HG02973 (cell line): ENCODE results near the gene AKNA.
"Not testable (repeated sequence)": the region's sequence is repeated elsewhere in the genome, so short reads cannot be mapped to it uniquely, and the experiment has no call there.

Experiments used
- ATAC-seq: cut with Tn5 transposase; IDR thresholded peaks from one replicate; pipeline ENCODE4 v1.9.1; 2021; ENCODE audit warnings: moderate library complexity; ENCODE audit not compliant: unreplicated experiment

Gene AKNA

DNA sequence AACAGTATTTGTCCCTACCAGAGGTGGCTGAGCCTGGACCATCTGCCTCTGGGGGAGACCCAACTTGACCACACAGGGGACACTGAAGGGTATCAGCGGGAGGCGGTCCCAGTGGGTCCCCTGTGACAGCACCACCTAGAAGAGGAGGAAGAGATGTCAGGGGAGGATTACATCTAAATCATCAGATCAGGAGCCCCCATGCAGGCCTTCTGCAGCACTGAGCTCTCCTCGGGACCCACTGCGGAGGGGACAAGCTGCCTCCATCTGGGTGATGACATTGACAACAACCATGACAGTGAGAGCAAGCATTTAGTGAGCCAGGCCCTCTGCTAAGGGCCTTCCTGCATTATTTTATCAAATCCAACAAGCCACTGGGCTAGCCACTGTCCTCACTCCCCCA lies 45.8 kb downstream of the AKNA start:
- no peak for ATAC-seq

DNA sequence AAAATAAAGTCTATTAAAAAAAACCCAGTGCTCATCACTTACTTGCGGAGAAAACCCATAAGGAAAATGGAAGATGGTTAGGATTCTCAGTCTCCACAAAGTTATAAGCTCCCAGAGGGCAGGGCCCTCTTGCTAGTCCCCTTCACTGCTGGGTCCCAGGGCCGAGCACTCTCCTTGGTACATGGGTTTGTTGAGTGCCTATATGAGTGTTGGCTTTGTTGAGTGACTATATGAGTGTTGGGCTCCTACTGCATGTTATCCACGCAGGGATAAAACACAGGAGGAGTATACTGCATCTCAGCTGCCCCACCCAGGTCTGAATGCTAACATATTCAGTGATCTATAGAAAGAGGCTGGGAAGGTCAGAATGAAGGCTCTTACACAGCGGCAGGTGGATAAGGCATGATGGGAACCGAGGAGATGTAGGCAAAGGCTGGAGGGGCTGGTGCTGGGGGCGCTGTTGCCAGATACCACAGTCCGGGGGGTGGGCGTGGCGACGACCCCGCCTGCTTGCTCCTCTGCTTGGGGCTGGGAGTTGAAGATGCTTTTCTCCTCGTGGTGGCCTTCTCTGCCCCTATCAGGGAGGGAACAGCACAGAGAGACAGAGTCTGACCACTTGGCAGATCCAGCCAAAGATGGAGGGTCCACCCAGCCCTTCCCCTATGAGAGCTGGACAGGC lies 46.5 kb downstream of the AKNA start:
- ATAC-seq, result no peak

DNA sequence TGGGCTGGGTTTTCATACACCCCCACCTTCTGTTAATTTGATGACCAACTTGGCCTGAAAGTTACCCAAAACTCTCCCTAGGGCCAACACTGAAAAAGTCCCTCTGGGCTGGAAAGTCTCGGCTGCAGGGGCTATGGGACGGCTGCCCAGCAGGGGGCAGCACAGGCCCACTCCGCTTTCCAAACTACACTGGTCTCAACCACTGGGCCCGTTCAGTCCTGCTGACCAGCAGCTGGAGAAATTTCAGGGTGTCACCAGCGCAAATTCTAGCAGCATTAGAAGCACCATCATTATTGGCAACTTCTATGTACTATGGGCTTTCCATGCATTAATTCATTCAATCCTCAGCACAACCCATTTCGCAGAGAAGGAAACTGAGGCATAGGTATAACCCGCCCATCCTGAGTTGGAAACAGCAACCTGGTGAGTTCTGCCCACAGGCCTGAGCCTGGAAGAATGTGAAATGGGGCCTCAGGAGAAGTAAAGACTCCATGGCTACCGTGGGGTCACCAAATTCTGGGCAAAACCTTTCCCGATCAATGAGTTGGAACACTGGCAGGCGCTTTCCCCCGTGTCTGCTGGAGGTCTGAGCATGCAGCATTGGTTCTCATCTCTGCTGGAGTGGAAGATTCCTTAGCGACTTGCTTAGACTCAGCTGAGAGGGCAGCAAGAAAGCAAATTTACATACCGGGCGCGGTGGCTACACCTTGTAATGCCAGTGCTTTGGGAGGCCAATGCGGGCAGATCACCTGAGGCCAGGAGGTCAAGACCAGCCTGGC lies 48.5 kb downstream of the AKNA start:
- no peak for ATAC-seq

DNA sequence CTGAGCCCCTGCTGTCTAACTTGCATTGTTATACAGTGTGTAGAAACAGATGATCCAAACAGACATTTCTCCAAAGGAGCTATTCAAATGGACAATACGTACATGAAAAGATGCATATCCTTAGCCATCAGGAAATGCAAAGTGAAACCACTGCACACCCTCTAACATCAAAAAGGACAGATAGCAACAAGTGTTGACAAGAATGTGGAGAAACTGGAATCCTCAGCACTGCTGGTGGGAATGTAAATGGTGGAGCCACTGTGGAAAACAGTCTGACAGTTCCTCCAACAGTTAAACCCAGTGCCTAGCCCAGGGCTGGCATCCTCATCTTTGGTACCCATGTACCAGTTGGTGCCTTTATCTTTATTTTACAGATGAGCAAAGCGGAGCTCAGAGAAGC lies 49.6 kb downstream of the AKNA start:
- ATAC-seq, result no peak

DNA sequence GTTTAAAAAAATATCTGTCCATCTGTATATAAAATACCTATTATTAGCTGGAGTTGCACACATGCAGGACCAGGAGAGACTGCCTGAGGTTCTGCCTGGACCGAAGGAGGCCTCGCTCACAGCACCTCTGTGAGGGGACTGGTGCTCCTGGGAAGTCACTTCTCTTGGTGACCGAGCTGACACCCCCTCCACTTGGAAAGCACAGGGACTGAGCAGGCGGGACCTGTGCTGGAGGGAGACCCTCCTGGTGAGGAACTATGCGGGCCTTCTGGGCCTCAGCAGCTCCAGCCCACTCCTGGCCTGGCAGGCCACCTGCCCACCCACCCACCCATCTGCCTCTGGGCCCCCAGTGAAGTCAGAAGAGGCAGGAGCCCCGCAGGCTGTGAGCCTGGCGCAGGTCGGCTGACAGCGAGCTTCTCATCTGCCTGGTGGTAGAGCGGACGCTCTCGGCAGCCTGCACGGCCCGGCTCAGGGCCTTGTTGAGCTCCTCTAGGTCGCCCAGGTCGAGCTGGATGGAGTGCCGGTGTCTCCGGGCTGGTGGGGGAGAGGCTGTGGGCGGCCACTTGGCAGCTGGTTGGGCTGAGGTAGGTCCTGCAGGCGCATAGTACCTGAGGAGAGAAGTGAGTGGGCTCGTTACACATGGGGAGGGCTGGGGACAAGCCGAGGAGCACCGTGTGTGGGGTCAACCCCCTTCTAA lies 50.9 kb downstream of the AKNA start:
- no peak for ATAC-seq

DNA sequence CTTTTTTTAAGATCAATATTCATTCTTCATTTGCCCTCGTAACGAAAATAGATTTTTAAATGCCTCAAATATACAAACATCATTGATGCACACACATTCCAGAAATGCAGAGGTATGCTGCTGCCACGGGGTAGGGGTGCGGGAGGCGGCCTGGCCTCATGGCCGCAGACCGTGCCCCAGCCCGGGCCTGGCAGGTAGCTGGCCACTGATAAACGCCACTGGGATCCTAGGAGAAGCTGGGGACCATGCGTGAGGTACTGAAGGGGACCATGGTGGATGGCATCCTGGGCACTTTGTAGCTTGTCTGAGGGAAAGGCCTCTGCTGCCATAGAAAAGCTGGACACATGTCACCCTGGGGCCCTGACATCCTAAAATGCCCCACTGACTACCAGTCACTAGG lies 51.6 kb downstream of the AKNA start:
- ATAC-seq, result no peak

DNA sequence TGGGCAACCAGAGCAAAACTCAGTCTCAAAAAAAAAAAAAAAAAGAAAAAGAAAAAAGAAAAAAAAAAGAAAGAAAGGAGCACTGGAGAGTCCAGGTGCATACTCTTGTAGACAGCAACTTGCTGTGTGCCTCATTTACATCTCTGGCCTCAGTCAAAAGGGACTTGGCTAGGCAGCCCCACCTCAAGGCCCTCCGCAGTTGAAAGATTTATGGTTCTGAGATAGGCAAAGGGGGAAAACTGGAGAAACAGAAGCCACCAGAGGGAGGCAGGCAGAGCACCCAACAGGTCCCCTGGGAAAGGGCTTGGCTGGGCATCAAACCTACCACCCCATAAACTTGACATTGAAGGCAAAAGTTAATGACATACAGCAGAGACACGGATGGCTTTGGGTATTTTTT lies 52.0 kb downstream of the AKNA start:
- no peak for ATAC-seq

DNA sequence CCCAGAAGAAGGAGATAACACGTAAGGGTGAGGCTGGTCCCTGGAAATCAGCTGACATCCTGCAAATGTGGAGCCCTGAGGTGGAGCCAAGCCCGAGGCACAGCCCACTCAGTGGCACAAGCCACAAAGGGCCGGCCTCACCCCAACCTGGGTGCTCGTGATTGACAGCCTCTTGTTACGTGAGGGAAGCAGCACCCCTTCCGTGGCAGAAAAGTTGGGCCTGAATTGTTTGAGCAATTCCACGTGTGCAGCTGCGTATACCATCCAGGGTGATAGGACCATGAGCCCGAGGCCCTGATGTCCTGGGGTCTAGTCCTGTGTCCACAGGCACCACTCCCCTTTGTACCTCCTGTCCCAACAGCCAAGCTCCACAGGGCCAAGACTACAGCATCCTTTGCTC lies 53.3 kb downstream of the AKNA start:
- no peak for ATAC-seq

DNA sequence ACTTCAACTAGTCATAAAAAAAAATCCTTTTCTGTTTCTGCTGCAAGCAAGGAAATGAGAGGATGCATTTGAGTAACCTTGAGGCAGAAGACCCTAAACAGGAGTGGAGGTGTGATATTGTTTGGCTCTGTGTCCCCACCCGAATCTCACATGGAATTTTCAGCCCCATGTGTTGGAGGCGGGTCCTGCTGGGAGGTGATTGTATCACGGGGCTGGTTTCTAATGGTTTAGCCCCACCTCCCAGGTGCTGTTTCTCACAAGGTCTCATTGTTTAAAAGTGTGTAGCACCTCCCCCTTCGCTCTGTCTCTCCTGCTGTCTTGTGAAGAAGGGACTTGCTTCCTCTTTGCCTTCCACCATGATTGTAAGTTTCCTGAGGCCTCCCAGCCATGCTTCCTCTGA lies 54.1 kb downstream of the AKNA start:
- ATAC-seq, result not testable (repeated sequence)

DNA sequence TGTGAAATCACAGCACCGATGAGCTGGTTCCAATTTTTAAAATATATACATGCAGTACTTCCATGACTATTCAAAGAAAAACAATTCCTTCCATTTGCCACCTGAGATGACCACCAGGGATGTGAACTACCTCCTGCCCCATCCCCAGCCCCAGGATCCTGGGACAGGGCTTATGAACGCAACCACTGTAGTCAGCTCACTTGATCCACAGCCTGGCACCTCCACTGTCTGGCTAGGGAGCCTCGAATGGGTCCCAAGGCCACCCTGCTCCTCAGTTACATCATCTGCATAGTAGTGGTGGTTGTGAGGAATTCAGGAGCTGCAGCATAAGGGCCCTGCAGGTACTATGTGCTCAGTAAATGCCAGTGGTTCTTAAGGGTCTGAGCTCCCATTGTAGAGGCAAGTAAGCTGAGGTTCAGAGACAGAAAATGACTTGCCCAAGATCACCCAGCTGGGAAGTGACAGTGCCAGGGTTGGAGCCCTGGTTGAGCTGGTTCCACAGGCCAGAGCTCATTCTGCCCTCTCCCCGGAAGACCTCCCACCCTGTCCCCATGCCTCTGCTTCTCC lies 55.2 kb downstream of the AKNA start:
- ATAC-seq, result not testable (repeated sequence)

DNA sequence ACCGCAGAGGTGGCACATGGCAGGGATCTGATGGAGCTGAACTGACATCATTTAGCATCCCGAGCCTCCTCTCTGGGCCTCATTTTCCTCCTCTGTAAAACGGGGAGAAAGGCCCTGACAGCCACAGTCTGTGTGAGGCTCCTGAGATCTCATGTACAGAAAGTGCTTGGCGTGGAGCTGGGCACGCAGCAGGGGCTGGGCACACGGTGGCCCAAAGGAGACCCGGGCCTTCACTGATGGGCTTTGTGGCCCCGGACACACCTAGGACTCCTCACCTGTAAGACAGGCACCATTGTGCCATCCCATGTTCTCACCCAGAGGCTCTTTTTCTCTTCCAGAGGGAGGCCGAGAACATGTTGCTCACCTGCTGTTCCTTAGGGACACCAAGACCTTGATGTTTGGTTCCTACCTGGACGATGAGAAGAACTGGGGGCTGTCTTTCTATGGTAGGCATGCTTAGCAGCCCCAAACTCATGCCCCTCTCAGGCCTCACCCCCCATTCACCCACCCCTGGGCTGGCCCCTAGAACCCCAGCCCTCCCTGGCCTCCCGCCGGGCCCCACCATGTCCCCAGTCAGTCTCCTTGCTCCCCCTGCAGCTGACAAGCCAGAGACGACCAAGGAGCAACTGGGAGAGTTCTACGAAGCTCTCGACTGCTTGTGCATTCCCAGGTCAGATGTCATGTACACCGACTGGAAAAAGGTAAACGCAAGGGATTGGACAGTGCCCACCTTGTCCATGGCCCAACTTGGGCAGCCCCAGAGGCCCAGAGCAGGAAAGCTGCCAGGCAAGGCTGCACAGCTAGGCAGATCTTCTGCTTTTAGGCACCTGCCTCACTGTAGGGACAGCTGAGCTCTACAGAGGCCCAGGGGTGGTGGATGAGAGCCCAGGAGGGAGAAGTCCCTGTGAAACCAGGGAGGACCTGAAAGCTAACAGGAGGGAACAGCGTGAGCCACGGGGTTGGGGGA lies 56.3 kb downstream of the AKNA start:
- ATAC-seq, result not testable (repeated sequence)

DNA sequence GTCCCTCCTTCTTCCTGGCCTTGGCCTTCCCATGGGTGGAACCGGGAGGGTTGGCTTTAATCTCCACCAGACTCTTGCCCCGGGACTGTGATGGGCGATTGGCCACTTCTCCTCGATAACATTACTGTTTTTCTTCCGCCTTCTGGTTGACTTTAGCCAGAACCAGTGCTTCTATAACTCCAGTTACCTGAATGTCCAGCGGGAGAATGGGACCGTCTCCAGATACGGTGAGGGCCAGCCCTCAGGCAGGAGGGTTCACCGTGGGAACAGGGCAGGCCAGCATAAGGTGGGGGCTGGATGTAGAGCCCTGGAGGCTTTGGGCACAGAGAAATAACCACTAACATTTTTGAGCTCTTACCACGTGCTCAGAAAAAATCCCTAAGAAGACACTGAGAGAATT lies 57.1 kb downstream of the AKNA start:
- ATAC-seq, result no peak

DNA sequence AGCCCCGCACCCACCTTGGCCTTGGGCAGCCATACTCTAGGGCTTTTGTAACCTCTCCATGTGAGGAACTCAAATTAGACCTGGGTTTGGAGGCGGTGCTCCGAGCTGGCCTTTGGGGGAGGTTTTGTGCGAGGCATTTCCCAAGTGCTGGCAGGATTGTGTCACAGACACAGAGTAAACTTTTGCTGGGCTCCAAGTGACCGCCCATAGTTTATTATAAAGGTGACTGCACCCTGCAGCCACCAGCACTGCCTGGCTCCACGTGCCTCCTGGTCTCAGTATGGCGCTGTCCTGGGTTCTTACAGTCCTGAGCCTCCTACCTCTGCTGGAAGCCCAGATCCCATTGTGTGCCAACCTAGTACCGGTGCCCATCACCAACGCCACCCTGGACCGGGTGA lies 58.2 kb downstream of the AKNA start, which contains the start of gene ORM2:
TSS of gene ORM2 (plus strand) at position 245 of the 398 bp plus-strand sequence. CDS start at position 281, 36 bp downstream.
- ATAC-seq, result not testable (repeated sequence)

DNA sequence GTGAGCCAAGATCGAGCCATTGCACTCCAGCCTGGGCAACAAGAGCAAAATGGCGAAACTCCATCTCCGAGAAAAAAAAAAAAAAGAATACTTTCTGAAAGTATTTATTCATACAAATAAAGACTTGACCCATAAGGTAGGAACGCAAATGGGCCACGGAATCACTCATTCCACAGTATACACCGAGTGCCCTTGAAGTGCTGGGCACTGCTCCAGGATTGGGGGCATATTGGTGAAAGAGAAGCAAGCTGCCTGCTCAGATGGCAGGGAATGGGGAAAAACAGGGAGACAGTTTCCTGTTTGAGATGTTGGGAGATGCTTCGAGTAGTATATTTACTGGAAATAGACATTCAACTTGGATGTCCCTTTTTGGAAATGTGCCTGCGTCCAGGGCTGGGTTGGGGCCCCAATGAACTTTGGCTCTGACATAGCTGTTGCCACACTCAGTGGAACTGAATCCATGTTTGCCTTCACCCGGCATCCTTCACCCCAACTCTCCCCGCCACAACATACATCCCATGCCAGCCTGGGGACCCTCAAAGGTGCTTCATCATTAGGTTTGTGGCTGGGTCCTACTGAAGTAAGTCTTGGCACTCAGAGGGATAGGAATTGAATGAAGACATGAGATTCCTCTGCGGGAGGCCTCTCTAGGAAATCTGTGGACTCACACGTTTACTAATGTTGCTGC lies 58.7 kb downstream of the AKNA start:
- ATAC-seq, result not testable (repeated sequence)

DNA sequence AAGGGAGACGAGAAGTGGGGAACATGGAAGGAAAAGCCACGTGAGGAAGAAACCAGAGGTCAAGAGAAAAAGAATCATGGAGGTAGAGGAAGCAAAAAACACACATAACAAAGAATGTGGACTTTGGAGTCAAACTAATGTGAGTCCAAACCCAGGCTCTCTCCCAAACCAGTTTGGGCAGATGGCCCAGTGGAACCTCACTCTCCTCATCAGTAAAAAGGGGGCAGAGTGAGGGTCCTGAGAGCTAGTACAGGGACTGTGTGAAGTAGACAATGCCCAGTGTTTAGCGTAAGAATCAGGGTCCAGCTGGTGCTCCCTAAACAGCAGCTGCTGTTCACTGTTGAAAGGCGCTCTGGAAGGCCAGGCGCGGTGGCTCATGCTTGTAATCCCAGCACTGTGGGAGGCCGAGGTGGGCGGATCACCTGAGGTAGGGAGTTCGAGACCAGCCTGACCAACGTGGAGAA lies 59.4 kb downstream of the AKNA start:
- not testable (repeated sequence) for ATAC-seq

DNA sequence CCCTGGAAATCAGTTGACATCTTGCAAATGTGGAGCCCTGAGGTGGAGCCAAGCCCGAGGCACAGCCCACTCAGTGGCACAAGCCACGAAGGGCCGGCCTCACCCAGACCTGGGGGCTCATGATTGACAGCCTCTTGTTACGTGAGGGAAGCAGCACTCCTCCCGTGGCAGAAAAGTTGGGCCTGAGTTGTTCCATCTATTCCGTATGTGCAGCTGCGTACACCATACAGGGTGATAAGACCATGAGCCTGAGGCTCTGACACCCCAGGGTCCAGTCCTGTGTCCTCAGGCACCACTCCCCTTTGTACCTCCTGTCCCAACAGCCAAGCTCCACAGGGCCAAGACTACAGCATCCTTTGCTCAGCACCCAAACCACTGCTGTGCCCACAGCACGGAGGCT lies 60.0 kb downstream of the AKNA start:
- ATAC-seq, result no peak

DNA sequence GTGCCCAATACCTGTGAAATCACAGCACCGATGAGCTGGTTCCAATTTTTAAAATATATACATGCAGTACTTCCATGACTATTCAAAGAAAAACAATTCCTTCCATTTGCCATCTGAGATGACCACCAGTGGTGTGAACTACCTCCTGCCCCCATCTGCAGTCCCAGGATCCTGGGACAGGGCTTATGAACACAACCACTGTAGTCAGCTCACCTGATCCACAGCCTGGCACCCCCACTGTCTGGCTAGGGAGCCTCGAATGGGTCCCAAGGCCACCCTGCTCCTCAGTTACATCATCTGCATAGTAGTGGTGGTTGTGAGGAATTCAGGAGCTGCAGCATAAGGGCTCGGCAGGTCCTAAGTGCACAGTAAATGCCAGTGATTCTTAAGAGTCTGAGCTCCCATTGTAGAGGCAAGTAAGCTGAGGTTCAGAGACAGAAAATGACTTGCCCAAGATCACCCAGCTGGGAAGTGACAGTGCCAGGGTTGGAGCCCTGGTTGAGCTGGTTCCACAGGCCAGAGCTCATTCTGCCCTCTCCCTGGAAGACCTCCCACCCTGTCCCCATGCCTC lies 62.0 kb downstream of the AKNA start:
- not testable (repeated sequence) for ATAC-seq

DNA sequence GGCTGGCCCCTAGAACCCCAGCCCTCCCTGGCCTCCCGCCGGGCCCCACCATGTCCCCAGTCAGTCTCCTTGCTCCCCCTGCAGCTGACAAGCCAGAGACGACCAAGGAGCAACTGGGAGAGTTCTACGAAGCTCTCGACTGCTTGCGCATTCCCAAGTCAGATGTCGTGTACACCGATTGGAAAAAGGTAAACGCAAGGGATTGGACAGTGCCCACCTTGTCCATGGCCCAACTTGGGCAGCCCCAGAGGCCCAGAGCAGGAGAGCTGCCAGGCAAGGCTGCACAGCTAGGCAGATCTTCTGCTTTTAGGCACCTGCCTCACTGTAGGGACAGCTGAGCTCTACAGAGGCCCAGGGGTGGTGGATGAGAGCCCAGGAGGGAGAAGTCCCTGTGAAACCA lies 62.8 kb downstream of the AKNA start:
- ATAC-seq, result not testable (repeated sequence)

DNA sequence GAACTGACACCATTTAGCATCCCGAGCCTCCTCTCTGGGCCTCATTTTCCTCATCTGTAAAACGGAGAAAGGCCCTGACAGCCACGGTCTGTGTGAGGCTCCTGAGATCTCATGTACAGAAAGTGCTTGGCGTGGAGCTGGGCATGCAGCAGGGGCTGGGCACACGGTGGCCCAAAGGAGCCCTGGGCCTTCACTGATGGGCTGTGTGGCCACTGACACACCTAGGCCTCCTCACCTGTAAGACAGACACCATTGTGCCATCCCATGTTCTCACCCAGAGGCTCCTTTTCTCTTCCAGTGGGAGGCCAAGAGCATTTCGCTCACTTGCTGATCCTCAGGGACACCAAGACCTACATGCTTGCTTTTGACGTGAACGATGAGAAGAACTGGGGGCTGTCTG lies 63.3 kb downstream of the AKNA start:
- ATAC-seq, result no peak
